Body of pancreas (tissue), 4 donors: Measurements from ENCODE around the gene ASB18. TPM values are rescaled to one million over a fixed set of nuclear protein-coding genes. Genes with fewer than 3 reads are reported as not detected.

Source experiments
- ATAC-seq: fragments of 150-250 bp; one replicate; pipeline ENCODE4 v1.9.1; 2016
- DNase-seq, 4 donors: peaks; one replicate each; pipeline ENCODE4 v3.0.0-alpha.2; 2019
- H3K27ac ChIP-seq, 4 donors: fragments of 200-600 bp; sonication (generic); 1 replicate in 3 of 4; 2 replicates in 1 of 4; pipeline versions ENCODE4 v1.5.1 to v1.6.1; 2016 to 2019; ENCODE audit warnings: mild to moderate bottlenecking in 1 of 4, mixed read lengths in 1 of 4, moderate library complexity in 1 of 4
- H3K27me3 ChIP-seq, 2 donors: fragments of 200-600 bp; sonication (generic); one replicate each; pipeline ENCODE4 v1.6.0; 2016; ENCODE audit warnings: mild to moderate bottlenecking in 1 of 2
- H3K36me3 ChIP-seq, 2 donors: fragments of 200-600 bp; sonication (generic); replicated peaks in 1 of 2; 2 replicates each; pipeline ENCODE4 v1.5.1; 2016; ENCODE audit warnings: low read depth in 2 of 2; ENCODE audit not compliant: insufficient read depth in 1 of 2
- H3K4me1 ChIP-seq: fragments of 200-600 bp; sonication (generic); one replicate; pipeline ENCODE4 v1.6.0; 2016
- H3K4me3 ChIP-seq, 2 donors: fragments of 200-600 bp; sonication (generic); 1 replicate in 1 of 2; 2 replicates in 1 of 2; pipeline ENCODE4 v1.5.1; 2016 to 2019
- H3K9me3 ChIP-seq, 3 donors: fragments of 200-600 bp; sonication (generic); 1 replicate in 2 of 3; 2 replicates in 1 of 3; pipeline ENCODE4 v1.5.1; 2016
- POLR2A ChIP-seq, 3 donors: fragments of 450-650 bp; IDR thresholded peaks; one replicate each; pipeline ENCODE4 v1.6.1; 2016; ENCODE audit warnings: antibody characterized with exemption in 3 of 3, mild to moderate bottlenecking in 2 of 3
- WGBS, 2 donors: methylation state at CpG; one replicate each; pipeline ENCODE4 v1.1.5; 2017; 5-methylcytosine and 5-hydroxymethylcytosine counted together
- intact Hi-C: fragments of 100-400 bp; cut with DNase I; formaldehyde crosslinking; loops from one replicate; pipeline ENCODE4 v1.15.1; 2023
- total RNA-seq, 2 donors: library from RNA; depleted of rRNA; stranded (reverse); fragments of >200 nt; gene quantifications; one replicate each; pipeline ENCODE4 v1.1.0, GENCODE V29; 2016
- TF ChIP-seq, protein P1 (sequence below), 7 experiments: fragments of 450-650 bp in 4 of 7; fragments of 200-600 bp in 3 of 7; sonication (generic) in 3 of 7; IDR thresholded peaks; one replicate each; pipeline ENCODE4 v1.5.1; 2016 to 2019; ENCODE audit warnings: antibody characterized with exemption in 7 of 7

The ASB18 gene
- total RNA-seq, 2 donors from 2014 or later = not detected

DNA sequence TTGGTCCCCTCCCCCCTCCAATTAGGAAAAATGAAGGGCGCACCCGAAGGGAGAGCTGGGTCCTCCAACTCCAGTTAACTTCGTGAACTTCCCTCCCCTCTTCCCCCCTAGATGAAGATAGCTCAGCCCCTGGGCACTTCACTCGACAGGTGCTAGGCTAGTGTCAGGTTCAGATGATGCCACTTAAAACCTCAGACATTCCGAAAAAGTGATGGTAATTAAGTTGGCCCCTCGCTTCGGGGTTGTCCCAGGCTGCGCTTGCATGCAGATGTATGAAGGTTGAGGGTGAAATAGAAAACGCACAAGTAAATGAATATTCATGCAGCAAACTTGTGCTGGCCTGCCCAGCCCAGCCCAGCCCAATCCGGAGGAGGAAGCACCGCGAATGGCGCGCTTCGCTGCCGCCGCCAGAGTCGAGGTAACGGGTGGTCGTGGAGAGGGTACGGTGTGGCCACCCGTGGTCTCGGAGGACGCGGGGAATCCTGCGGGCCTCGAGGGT is 93.0 kb downstream of the ASB18 start:
- WGBS, 2 donors = 2 to 12% methylated on average over 9 to 27 of the region's 27 CpGs
- no peaks in the 10 kb centered on the region for H3K9me3 ChIP-seq
- peaks cover 43% of the 10 kb centered on the region for H3K4me1 ChIP-seq
- no peak for DNase-seq
- no peak overlapping the region for H3K27ac ChIP-seq
- H3K4me3 ChIP-seq = no peak overlapping the region
- no peak for ATAC-seq
- peaks cover 12 to 75% of the 10 kb centered on the region in 2 donors for H3K27me3 ChIP-seq
- intact Hi-C loops = no loop called here
- TF ChIP-seq, protein P1, sequence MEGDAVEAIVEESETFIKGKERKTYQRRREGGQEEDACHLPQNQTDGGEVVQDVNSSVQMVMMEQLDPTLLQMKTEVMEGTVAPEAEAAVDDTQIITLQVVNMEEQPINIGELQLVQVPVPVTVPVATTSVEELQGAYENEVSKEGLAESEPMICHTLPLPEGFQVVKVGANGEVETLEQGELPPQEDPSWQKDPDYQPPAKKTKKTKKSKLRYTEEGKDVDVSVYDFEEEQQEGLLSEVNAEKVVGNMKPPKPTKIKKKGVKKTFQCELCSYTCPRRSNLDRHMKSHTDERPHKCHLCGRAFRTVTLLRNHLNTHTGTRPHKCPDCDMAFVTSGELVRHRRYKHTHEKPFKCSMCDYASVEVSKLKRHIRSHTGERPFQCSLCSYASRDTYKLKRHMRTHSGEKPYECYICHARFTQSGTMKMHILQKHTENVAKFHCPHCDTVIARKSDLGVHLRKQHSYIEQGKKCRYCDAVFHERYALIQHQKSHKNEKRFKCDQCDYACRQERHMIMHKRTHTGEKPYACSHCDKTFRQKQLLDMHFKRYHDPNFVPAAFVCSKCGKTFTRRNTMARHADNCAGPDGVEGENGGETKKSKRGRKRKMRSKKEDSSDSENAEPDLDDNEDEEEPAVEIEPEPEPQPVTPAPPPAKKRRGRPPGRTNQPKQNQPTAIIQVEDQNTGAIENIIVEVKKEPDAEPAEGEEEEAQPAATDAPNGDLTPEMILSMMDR (IDR thresholded peaks at IDR 0.05) = no peak
- no peak for TF ChIP-seq POLR2A (IDR thresholded peaks at IDR 0.05)
- H3K36me3 ChIP-seq = no peaks in the 10 kb centered on the region

DNA sequence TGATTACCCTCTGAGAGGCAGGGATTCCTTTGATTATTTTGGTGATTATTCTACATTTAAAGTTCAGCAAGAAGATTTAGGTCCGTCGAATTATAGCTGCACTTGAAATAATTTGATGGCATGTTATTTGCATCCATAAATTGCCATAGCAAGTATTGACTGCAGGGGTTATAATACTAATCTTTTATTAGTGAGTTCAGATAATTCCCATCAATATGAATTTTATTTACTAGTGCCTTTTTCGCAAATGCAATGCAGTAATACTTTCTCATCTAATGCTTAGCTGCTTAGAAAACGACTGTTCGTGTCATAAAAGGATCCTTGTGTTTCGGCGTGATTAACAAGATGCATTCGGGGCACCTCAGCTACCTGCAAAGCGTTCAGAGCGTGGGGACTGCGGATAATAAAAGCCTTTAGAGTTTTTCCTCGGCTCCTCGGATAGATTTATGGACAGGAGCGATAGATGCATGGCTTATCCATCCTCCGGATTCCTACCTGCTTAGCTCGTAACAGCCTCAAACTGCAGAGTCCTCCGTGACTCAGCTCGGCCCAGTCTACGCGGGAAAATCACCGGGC is 93.5 kb downstream of the ASB18 start:
- Histone ChIP-seq H3K27ac (no peak overlapping the region), H3K4me1 (peaks cover 49% of the 10 kb centered on the region), H3K27me3 (peaks cover 12 to 80% of the 10 kb centered on the region in 2 donors), H3K36me3 (no peaks in the 10 kb centered on the region), H3K4me3 (no peak overlapping the region), H3K9me3 (no peaks in the 10 kb centered on the region)
- TF ChIP-seq, protein P1 (IDR thresholded peaks at IDR 0.05) = no peak
- no peak for TF ChIP-seq POLR2A (IDR thresholded peaks at IDR 0.05)
- DNase-seq (no peak), ATAC-seq (no peak)
- WGBS, 2 donors = 6 to 14% methylated on average over 14 to 21 of the region's 21 CpGs
- intact Hi-C loops = no loop called here

GRCh38 chr2:236169741-236170589 is 94.2 kb downstream of the ASB18 start:
- Histone ChIP-seq H3K9me3 (no peaks in the 10 kb centered on the region), H3K4me1 (peaks cover 51% of the 10 kb centered on the region), H3K27ac (no peak overlapping the region), H3K36me3 (no peaks in the 10 kb centered on the region), H3K4me3 (no peak overlapping the region), H3K27me3 (peaks cover 12 to 85% of the 10 kb centered on the region in 2 donors)
- TF ChIP-seq POLR2A (IDR thresholded peaks at IDR 0.05) = no peak
- TF ChIP-seq, protein P1 (IDR thresholded peaks at IDR 0.05) = no peak
- intact Hi-C loops = no loop called here
- WGBS, 2 donors = 4 to 5% methylated on average over 38 of the region's 38 CpGs
- DNase-seq (no peak), ATAC-seq (no peak)

GRCh38 chr2:236169151-236169721 is 95.0 kb downstream of the ASB18 start:
- peaks cover 58% of the 10 kb centered on the region for H3K4me1 ChIP-seq
- no peaks in the 10 kb centered on the region for H3K9me3 ChIP-seq
- DNase-seq (no peak), ATAC-seq (no peak)
- no peak for TF ChIP-seq POLR2A (IDR thresholded peaks at IDR 0.05)
- TF ChIP-seq, protein P1 (IDR thresholded peaks at IDR 0.05) = no peak
- H3K27ac ChIP-seq = no peak overlapping the region
- H3K27me3 ChIP-seq = peaks cover 12 to 90% of the 10 kb centered on the region in 2 donors
- intact Hi-C loops = no loop called here
- no peaks in the 10 kb centered on the region for H3K36me3 ChIP-seq
- H3K4me3 ChIP-seq = no peak overlapping the region
- WGBS, 2 donors = 5 to 9% methylated on average over 24 to 36 of the region's 36 CpGs
